SH-SY5Y (cell line): ENCODE data around the gene COL27A1.

Experiments
- GATA2 ChIP-seq: IDR thresholded peaks from 2 replicates; pipeline ENCODE4 v1.6.1; 2011; ENCODE audit warnings: mild to moderate bottlenecking, low read depth, low read length
- GATA3 ChIP-seq: IDR thresholded peaks from 2 replicates; pipeline ENCODE4 v1.6.1; 2011; ENCODE audit warnings: low read depth, mild to moderate bottlenecking, low read length, moderate library complexity

GRCh38 chr9:114273461-114273881 is 118.1 kb downstream of the COL27A1 start:
- no peak for TF ChIP-seq GATA2
- TF ChIP-seq GATA3, result no peak
